Body of pancreas (tissue), 4 donors: ENCODE data around the gene IGFL4. TPM values are rescaled to one million over a fixed set of nuclear protein-coding genes. Genes with fewer than 3 reads are reported as not detected.

ENCODE experiments used
- ATAC-seq: fragments of 150-250 bp; one replicate; pipeline ENCODE4 v1.9.1; 2016
- DNase-seq, 4 donors: peaks; one replicate each; pipeline ENCODE4 v3.0.0-alpha.2; 2019
- H3K27ac ChIP-seq, 4 donors: fragments of 200-600 bp; sonication (generic); 1 replicate in 3 of 4; 2 replicates in 1 of 4; pipeline versions ENCODE4 v1.5.1 to v1.6.1; 2016 to 2019; ENCODE audit warnings: mild to moderate bottlenecking in 1 of 4, mixed read lengths in 1 of 4, moderate library complexity in 1 of 4
- H3K27me3 ChIP-seq, 2 donors: fragments of 200-600 bp; sonication (generic); one replicate each; pipeline ENCODE4 v1.6.0; 2016; ENCODE audit warnings: mild to moderate bottlenecking in 1 of 2
- H3K36me3 ChIP-seq, 2 donors: fragments of 200-600 bp; sonication (generic); replicated peaks in 1 of 2; 2 replicates each; pipeline ENCODE4 v1.5.1; 2016; ENCODE audit warnings: low read depth in 2 of 2; ENCODE audit not compliant: insufficient read depth in 1 of 2
- H3K4me1 ChIP-seq: fragments of 200-600 bp; sonication (generic); one replicate; pipeline ENCODE4 v1.6.0; 2016
- H3K4me3 ChIP-seq, 2 donors: fragments of 200-600 bp; sonication (generic); 1 replicate in 1 of 2; 2 replicates in 1 of 2; pipeline ENCODE4 v1.5.1; 2016 to 2019
- H3K9me3 ChIP-seq, 3 donors: fragments of 200-600 bp; sonication (generic); 1 replicate in 2 of 3; 2 replicates in 1 of 3; pipeline ENCODE4 v1.5.1; 2016
- CTCF ChIP-seq, 7 experiments: fragments of 450-650 bp in 4 of 7; fragments of 200-600 bp in 3 of 7; sonication (generic) in 3 of 7; IDR thresholded peaks; one replicate each; pipeline ENCODE4 v1.5.1; 2016 to 2019; ENCODE audit warnings: antibody characterized with exemption in 7 of 7
- POLR2A ChIP-seq, 3 donors: fragments of 450-650 bp; IDR thresholded peaks; one replicate each; pipeline ENCODE4 v1.6.1; 2016; ENCODE audit warnings: antibody characterized with exemption in 3 of 3, mild to moderate bottlenecking in 2 of 3
- WGBS, 2 donors: methylation state at CpG; one replicate each; pipeline ENCODE4 v1.1.5; 2017; 5-methylcytosine and 5-hydroxymethylcytosine counted together
- intact Hi-C: fragments of 100-400 bp; cut with DNase I; formaldehyde crosslinking; loops from one replicate; pipeline ENCODE4 v1.15.1; 2023
- total RNA-seq, 2 donors: library from RNA; depleted of rRNA; stranded (reverse); fragments of >200 nt; gene quantifications; one replicate each; pipeline ENCODE4 v1.1.0, GENCODE V29; 2016

IGFL4 gene
- total RNA-seq, 2 donors from 2014 or later: not detected

- ATAC-seq (no peak), DNase-seq (no peak)
- peaks cover 24% of the 10 kb centered on the region for H3K4me1 ChIP-seq
- WGBS, 2 donors: 91 to 94% methylated on average over 9 to 15 of the region's 15 CpGs
- TF ChIP-seq POLR2A (IDR thresholded peaks at IDR 0.05) (no peak), CTCF (IDR thresholded peaks at IDR 0.05) (no peak)
- no peak overlapping the region for H3K4me3 ChIP-seq
- H3K27ac ChIP-seq: no peak overlapping the region
- no peaks in the 10 kb centered on the region for H3K9me3 ChIP-seq
- H3K27me3 ChIP-seq: peaks cover 2 to 12% of the 10 kb centered on the region in 2 donors
- intact Hi-C loops: no loop called here
- no peaks in the 10 kb centered on the region for H3K36me3 ChIP-seq
Observed at GRCh38 chr19:46017874-46018675, 22.7 kb downstream of the IGFL4 start.

- Histone ChIP-seq H3K27ac (no peak overlapping the region), H3K27me3 (peaks cover 0 to 2% of the 10 kb centered on the region in 2 donors), H3K4me3 (no peak overlapping the region), H3K4me1 (peaks cover 24% of the 10 kb centered on the region), H3K9me3 (no peaks in the 10 kb centered on the region), H3K36me3 (no peaks in the 10 kb centered on the region)
- intact Hi-C loops: no loop called here
- DNase-seq: no peak
- ATAC-seq: no peak
- TF ChIP-seq CTCF (IDR thresholded peaks at IDR 0.05) (no peak), POLR2A (IDR thresholded peaks at IDR 0.05) (no peak)
- WGBS, 2 donors: 20 to 31% methylated on average over 3 to 7 of the region's 7 CpGs
Observed at GRCh38 chr19:46017095-46017429, 23.7 kb downstream of the IGFL4 start.

GRCh38 chr19:46016426-46017094, 24.2 kb downstream of the IGFL4 start:
- TF ChIP-seq POLR2A (IDR thresholded peaks at IDR 0.05) (no peak), CTCF (IDR thresholded peaks at IDR 0.05) (peak; percentile 64 to 92 (median 69))
- ATAC-seq (peak; percentile 84), DNase-seq (peak; percentile 82 to 87 (median 86))
- WGBS, 2 donors: 1% methylated on average over 24 to 48 of the region's 48 CpGs
- peak overlapping the region; percentile 14 to 61 for H3K4me3 ChIP-seq
- H3K4me1 ChIP-seq: peaks cover 24% of the 10 kb centered on the region
- H3K27me3 ChIP-seq: no peaks in the 10 kb centered on the region
- intact Hi-C loops: no loop called here
- peak overlapping the region in 1 of 4 donors; percentile 44 for H3K27ac ChIP-seq
- H3K36me3 ChIP-seq: no peaks in the 10 kb centered on the region
- no peaks in the 10 kb centered on the region for H3K9me3 ChIP-seq

- H3K27ac ChIP-seq: peak overlapping the region in 1 of 4 donors; percentile 44
- no peaks in the 10 kb centered on the region for H3K27me3 ChIP-seq
- 6 to 21% methylated on average over 15 to 63 of the region's 63 CpGs for WGBS, 2 donors
- no peak for ATAC-seq
- peaks cover 24% of the 10 kb centered on the region for H3K4me1 ChIP-seq
- peak overlapping the region; percentile 14 to 61 for H3K4me3 ChIP-seq
- peak in 2 of 4 donors; percentile 20 to 29 for DNase-seq
- no peak for TF ChIP-seq POLR2A (IDR thresholded peaks at IDR 0.05)
- no peak for TF ChIP-seq CTCF (IDR thresholded peaks at IDR 0.05)
- no peaks in the 10 kb centered on the region for H3K9me3 ChIP-seq
- H3K36me3 ChIP-seq: no peaks in the 10 kb centered on the region
- intact Hi-C loops: no loop called here
Observed at GRCh38 chr19:46015687-46016425, 24.9 kb downstream of the IGFL4 start.
